RWPE1 (cell line): ENCODE results near the gene PLCB1.

Experiments
- CTCF ChIA-PET: fragments of 350-600 bp; sonication (Branson Sonifier 250); formaldehyde crosslinking; extraction: SDS; loops from one replicate; lab custom pipeline; 2021; lab: Yijun Ruan, JAX
- POLR2A ChIA-PET: fragments of 400-600 bp; formaldehyde crosslinking; extraction: SDS; loops from one replicate; lab custom pipeline; 2020; ENCODE audit warnings: antibody characterized with exemption; ENCODE audit not compliant: low non-redundant PET; lab: Yijun Ruan, JAX
- DNase-seq: peaks from one replicate; pipeline ENCODE4 v3.0.0; 2012; ENCODE audit warnings: low spot score
- H3K27ac ChIP-seq: fragments of 450-650 bp; 2 replicates; pipeline ENCODE4 v1.5.1; 2017
- CTCF ChIP-seq: fragments of 450-650 bp; conservative IDR thresholded peaks from 2 replicates; pipeline ENCODE4 v1.5.1; 2017; ENCODE audit warnings: low read depth, mild to moderate bottlenecking

The PLCB1 gene

GRCh38 chr20:8131598-8132483, at the start of gene PLCB1:
TSS of gene PLCB1 (plus strand) at chr20:8132266. CDS start at chr20:8132652, 386 bp downstream.
- DNase-seq = peak; percentile 74
- CTCF ChIA-PET = interaction anchor here (0.6 to 5.1 kb wide), 9 partner anchors 9 to 1270 kb away, joined by 3 to 42 read pairs (median 3); no protein-coding TSS in a partner anchor
- POLR2A ChIA-PET = no interaction called here
- H3K27ac ChIP-seq = peak within 1 kb of the TSS; percentile 66
- TF ChIP-seq CTCF = peak; percentile 97

GRCh38 chr20:8082989-8083388, 49.1 kb upstream of the PLCB1 start:
- no peak overlapping the region for H3K27ac ChIP-seq
- ChIA-PET CTCF (no interaction called here), POLR2A (no interaction called here)
- TF ChIP-seq CTCF = no peak
- no peak for DNase-seq

- ChIA-PET POLR2A (no interaction called here), CTCF (interaction anchor here (0.7 kb wide), 1 partner anchor 316 kb away, joined by 3 read pairs; no protein-coding TSS in a partner anchor)
- no peak overlapping the region for H3K27ac ChIP-seq
- no peak for DNase-seq
- TF ChIP-seq CTCF = no peak
These were observed 42.4 kb upstream of the PLCB1 start for GRCh38 chr20:8089668-8090067.

- ChIA-PET CTCF (interaction anchor here (0.6 to 1.7 kb wide), 3 partner anchors 13 to 1768 kb away, joined by 3 to 4 read pairs (median 3); no protein-coding TSS in a partner anchor), POLR2A (no interaction called here)
- DNase-seq = no peak
- no peak overlapping the region for H3K27ac ChIP-seq
- TF ChIP-seq CTCF = no peak
These were observed 37.6 kb upstream of the PLCB1 start for GRCh38 chr20:8094415-8094818.

- ChIA-PET POLR2A (no interaction called here), CTCF (interaction anchor here (0.6 to 1.7 kb wide), 3 partner anchors 13 to 1768 kb away, joined by 3 to 4 read pairs (median 3); no protein-coding TSS in a partner anchor)
- no peak overlapping the region for H3K27ac ChIP-seq
- TF ChIP-seq CTCF = no peak
- DNase-seq = peak; percentile 11
These were observed 37.2 kb upstream of the PLCB1 start for GRCh38 chr20:8094850-8095249.

GRCh38 chr20:8095648-8096572, 36.2 kb upstream of the PLCB1 start:
- ChIA-PET CTCF (interaction anchor here (0.7 to 1.7 kb wide), 2 partner anchors 14 to 618 kb away, joined by 3 to 4 read pairs; no protein-coding TSS in a partner anchor), POLR2A (no interaction called here)
- no peak overlapping the region for H3K27ac ChIP-seq
- no peak for TF ChIP-seq CTCF
- DNase-seq = no peak
